Activated CD8-positive, alpha-beta memory T cell treated with anti-CD3 and anti-CD28 coated beads, Interleukin-2, amount 50 U/mL, for 1 hour (primary cell): Measurements from ENCODE around the gene GTPBP3.
A peak's percentile ranks its signal among the peaks of the same experiment; 100 is the strongest.

ENCODE experiments used
- DNase-seq: peaks from one replicate; pipeline ENCODE4 v3.0.0-alpha.2; 2020; ENCODE audit errors: extremely low read depth

Gene GTPBP3

DNA sequence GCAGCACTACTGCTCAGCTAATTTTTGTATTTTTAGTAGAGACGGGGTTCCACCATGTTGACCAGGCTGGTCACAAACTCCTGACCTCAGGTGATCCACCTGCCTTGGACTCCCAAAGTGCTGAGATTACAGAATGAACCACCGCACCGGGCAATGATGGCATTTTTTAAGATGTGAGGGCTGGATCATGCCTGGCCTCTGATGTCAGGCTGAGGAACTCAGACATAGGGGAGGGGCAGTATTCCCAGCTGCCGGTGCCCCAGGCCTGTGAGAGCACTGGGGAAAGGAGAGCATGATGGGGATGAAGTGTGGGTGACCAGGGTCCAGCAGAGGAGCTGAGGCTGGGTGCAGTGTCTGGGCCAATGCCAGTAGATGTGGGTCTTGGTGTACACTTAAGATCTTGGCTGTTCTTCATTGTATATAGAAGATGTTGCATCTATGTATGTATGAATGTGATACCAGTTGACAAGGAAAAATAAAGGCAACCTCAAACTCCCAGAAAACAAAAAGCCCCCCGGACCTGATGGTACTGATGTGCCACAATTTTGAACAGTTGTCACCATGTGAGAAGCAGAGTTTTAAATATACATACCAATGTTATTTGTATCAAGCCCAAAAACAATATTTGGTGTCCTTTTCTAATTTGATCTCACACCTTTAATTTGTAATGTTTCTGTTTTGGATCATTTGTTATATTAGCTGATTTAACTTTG is 43.2 kb downstream of the GTPBP3 start:
- no peak for DNase-seq

DNA sequence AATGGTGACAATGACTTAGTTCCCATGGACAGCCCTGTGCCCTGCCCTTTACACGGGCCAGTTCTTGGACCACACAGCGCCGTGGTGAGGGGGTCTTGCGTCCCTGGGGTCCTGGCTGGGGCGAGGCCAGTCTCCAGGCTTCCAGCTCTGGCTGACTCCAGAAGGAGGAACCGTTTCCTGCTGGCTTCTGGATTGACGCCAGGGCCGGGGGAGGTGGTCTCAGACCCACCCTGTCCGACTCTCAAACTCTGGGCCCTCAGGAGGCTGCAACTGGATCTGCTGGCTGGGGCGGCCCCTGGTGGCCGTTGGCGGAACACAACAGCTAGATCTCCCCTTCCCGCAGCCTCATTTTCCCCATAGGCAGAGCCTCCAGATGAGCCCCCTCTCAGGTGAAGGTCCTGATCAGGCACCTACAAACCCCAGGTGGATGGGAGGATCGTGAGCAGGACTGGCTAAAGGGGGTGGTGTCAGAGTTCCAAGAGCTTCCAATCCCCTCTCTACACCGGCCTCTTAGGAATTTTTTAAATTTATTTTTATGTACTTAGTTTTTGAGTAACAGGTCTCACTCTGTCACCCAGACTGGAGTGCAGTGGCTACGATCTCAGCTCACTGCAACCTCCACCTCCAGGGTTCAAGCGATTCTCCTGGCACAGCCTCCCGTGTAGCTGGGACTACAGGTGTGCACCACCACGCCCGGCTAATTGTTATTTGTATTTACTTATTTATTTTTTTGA is 48.7 kb downstream of the GTPBP3 start:
- no peak for DNase-seq

DNA sequence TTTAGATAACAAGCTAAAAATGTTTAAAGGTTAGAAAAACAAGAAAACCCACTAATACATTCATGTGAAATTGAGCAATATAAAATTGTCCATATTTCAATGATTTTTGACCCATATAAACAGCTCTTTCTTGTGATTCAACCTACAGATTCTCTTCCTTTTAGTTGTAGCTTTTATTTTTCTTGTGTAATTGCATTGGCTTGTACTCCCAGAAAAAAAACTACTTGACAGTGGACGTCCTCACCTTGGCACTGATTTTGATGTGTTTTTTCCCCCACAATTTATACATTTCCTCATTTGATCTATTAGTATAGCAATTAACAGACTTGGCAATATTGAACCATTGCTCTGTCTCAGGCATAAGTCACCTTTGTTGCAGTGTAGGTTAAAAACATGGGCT is 51.9 kb downstream of the GTPBP3 start:
- DNase-seq: no peak

DNA sequence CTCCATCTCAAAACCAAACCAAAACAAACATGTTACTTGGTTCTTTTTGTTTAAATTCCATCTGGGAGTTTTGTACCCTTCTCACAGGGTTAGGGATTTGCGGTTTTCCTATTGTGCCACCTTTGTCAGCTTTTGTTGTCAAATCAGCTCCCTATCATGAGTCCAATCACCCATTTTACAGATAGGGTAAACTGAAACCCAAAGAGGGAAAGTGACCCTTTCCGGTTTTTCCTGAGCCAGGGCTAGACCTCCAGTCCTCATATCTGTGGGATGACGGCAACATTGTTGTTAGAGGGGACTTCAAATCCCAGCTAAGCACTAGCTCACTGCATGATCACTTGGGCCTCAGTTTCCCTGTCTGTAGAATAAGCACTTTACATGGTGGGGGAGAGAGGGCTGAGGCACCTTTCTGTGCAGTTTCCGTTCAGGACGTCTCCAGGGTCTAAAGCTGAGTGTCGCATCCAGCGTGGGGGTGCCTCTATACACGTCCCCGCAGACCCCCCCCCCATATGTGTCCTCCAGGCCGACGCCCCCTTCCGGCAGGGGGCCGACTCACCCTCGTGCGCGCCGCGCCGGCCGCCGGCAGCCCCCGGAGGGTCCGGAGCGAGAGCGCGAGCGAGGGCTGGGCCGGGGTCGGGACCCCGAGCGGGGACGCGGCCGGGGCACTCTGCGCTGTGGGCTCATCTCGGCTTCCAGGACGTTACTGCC is 52.8 kb downstream of the GTPBP3 start:
- no peak for DNase-seq

DNA sequence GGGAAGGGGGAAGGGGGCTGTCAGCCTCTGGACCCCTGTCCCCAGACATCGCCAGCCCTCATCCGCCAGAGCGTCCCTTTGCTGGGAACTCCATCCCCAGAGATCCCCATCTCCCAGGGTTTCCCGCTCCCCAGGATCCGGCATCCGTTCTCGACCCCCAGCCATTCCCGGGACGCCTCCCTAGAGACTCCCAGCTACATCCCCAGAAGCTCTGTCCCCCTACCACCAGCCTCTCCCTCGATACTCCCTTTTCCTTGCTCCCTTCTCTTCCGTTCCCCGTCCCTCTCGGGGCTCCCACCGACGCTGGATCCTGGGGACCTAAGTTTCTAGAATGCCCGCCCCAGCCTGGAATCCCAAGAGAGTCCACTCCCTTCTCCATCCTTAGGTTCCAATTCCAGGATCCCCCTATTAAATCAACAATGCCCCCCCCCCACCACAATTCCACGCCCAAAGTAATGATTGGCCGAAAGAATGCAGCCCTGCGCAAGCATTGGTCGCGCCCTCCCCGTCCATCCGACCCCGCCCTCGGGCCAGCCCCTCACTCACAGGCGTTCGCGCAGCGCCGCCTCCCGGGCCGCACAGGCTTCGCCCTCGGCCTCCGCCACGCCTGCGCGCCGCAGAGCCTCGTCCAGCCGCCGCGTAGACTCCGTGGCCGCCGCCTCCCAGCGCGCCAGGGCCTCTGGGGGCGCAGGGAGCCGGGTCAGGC is 53.5 kb downstream of the GTPBP3 start:
- peak; percentile 66 for DNase-seq

DNA sequence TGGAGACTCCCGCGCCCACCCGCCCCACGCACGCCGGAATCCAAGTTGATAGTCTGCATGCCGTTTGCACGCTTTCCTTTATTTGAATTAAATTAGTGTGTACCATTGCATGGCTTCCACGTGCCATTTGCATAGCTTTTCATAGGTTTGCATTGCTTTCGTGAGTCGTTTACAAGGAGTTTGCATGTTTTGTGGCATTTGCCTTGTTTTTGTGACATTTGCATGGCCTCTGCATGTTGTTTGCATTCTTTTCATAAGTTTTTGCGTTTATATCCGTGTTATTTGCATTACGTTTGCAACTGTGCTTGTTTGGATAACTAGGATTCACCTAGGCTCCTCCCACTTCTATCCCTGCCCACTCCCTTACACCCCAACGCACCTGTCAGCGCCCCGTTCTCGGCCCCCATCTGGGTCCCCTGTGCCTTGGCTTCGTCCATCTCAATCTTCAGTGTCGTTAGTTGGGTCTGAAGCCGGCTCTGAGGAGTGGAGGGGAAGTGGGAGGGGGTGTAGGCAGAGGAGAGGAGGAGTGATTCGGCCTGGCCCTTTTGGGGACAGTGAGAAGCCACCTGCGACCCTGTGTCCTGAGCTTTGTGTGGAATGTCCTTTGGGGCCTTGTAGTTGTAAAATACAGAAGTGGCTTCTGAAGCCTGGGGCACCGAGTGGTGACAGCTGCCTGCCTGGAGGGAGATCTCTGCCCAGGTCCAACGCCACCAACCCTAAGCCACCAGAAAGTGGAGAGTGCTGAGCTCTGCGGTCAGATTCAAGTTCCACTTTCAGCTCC is 54.2 kb downstream of the GTPBP3 start:
- no peak for DNase-seq
